GM12891 (cell line): Measurements from ENCODE around the gene CDK5R1.

Experiments used
- PAX5 ChIP-seq: IDR thresholded peaks from 2 replicates; pipeline ENCODE4 v1.6.1; 2011; ENCODE audit warnings: low read length, moderate library complexity, mild to moderate bottlenecking; ENCODE audit not compliant: insufficient read depth, severe bottlenecking
- POLR2A ChIP-seq: IDR thresholded peaks from 2 replicates; pipeline ENCODE4 v1.6.1; 2011; ENCODE audit warnings: low read depth, low read length, control low read depth
- POLR2AphosphoS5 ChIP-seq: IDR thresholded peaks from 2 replicates; pipeline ENCODE4 v1.6.1; 2011; ENCODE audit warnings: low read depth, low read length, control low read depth
- POU2F2 ChIP-seq: IDR thresholded peaks from 2 replicates; pipeline ENCODE4 v1.6.1; 2011; ENCODE audit warnings: low read depth, mild to moderate bottlenecking, control low read depth, low read length, moderate library complexity
- SPI1 ChIP-seq: IDR thresholded peaks from 2 replicates; pipeline ENCODE4 v1.6.1; 2011; ENCODE audit warnings: low read depth, low read length, control low read depth
- TAF1 ChIP-seq: IDR thresholded peaks from 2 replicates; pipeline ENCODE4 v1.6.1; 2011; ENCODE audit warnings: low read depth, low read length, control low read depth

- TF ChIP-seq POLR2A (0 out of 2 replicates have a peak, but pooled peaks have one; percentile 34), POLR2AphosphoS5 (no peak), SPI1 (no peak), POU2F2 (no peak), TAF1 (no peak), PAX5 (no peak)
Measured at GRCh38 chr17:32488177-32488542, 1.4 kb downstream of the CDK5R1 start.
